Stimulated activated naive B cell treated with anti-CD40 and anti-IgM and Interleukin-4, amounts not matched to agents 10 μg/mL and 1 μg/mL and 100 μg/mL, for 72 hours (primary cell): ENCODE results near the gene EGLN2.
"Not testable (repeated sequence)": the region's sequence is repeated elsewhere in the genome, so short reads cannot be mapped to it uniquely, and the experiment has no call there.

Source experiments
- ATAC-seq, 2 donors: fragments of 150-1000 bp; cut with Tn5 transposase; replicated peaks; 2 replicates each; pipeline ENCODE4 v1.10.0; 2021; ENCODE audit warnings: moderate library complexity in 1 of 2
- DNase-seq: peaks from one replicate; pipeline ENCODE4 v3.0.0; 2021
- H3K27ac Mint-ChIP-seq: one replicate; pipeline ENCODE4 v1.8.0; 2022; ENCODE audit warnings: mild to moderate bottlenecking, mixed read lengths
- H3K27me3 Mint-ChIP-seq, 2 donors: one replicate each; pipeline ENCODE4 v1.8.0; 2022; ENCODE audit warnings: mixed read lengths in 2 of 2
- H3K36me3 Mint-ChIP-seq, 2 donors: one replicate each; pipeline ENCODE4 v1.8.0; 2022; ENCODE audit warnings: mixed read lengths in 2 of 2, mild to moderate bottlenecking in 1 of 2
- H3K4me1 Mint-ChIP-seq, 2 donors: one replicate each; pipeline ENCODE4 v1.8.0; 2022; ENCODE audit warnings: mixed read lengths in 2 of 2, mild to moderate bottlenecking in 1 of 2
- H3K4me3 Mint-ChIP-seq, 2 donors: one replicate each; pipeline ENCODE4 v1.8.0; 2022; ENCODE audit warnings: mild to moderate bottlenecking in 2 of 2, mixed read lengths in 2 of 2, moderate library complexity in 1 of 2
- H3K9me3 Mint-ChIP-seq, 2 donors: one replicate each; pipeline ENCODE4 v1.8.0; 2022; ENCODE audit warnings: mixed read lengths in 2 of 2, mild to moderate bottlenecking in 1 of 2

The EGLN2 gene

DNA sequence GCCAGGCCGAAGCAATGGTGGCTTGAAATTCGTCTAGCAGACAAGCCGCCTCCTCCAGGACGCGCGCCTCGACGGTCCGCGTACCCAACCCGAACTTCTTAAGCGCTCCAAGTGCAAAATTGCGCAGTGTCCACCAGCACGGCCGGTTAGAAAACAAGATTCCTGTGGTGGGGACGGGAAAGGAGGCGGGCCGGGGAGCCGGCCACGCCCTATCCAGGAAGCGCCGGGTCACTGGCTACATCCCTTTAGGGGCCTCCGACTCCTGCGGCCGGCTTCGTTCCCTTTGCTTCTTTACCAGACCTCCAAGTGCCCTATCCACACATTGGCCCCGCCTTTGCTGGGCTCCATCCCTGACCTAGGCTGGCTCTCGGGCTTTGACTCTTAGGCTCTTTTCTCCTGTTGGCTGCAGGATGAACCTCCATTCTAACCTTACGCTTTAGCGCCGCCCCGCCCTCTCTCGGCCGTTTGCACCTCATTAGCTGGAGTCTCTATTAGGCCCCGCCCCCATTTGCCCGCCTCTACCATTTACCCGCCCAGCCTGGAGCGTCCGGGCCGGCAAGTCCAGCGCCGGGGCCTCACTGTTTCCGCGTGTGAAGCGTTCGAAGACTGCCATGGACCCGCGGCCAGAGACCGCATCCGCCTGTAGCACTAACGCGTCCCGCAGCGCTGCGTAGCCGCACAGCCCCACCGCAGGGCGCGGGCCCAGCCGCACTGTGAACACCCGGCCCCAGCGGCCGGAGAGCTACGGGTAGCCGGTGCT lies 11.8 kb downstream of the EGLN2 start:
- not testable (repeated sequence) for H3K9me3 Mint-ChIP-seq, H3K27me3 Mint-ChIP-seq
- DNase-seq (peak; percentile 44), ATAC-seq (peak; percentile 89 to 91)
- Mint-ChIP-seq H3K27ac (peak overlapping the region; percentile 91), H3K4me1 (peaks cover 54 to 69% of the 10 kb centered on the region in 2 donors), H3K4me3 (peak overlapping the region; percentile 91 to 96), H3K36me3 (peaks cover 20 to 47% of the 10 kb centered on the region in 2 donors)

DNA sequence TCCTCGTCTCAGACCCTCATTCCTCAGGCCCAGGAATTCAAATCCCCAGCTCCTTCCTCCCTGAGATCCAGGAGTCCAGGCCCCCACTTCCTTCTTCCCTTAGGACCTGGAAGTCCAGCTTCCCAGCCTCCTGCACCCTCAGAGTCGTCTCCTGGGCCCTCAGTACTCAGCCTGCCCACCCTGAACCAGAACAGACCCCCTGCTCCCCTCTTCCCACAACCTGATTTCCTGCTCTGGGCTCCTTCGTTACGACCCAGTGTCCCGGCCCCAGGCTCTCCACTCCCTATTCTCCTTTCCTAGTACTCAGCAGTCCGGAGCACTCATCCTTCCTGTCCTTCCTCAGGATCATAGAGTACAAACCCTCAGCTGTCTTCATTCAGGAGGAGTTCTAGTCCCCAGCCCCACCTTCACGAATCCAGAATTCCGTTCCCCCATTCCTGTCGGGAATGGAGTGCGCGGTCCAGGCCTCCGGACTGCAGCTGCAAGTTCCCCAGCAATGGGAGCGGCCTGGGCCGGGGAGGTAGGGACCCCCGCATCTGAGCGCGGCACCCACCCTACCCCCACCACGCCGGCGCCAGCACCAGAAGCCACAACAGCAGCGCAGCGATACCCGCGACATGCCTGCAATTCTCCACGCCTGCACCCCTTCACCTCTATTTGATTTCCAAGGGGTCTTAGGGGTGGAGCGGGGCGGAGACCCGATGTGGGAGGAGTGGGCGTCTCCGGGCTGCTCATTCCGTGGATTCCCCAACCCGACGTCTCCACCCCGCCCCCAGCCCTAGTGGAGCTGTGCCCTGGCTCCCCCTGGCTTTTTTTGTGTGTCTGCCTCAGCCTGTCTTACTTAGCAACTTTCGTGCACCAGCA lies 12.7 kb downstream of the EGLN2 start:
- no peak for DNase-seq
- Mint-ChIP-seq H3K27ac (peak overlapping the region; percentile 81), H3K36me3 (peaks cover 19 to 39% of the 10 kb centered on the region in 2 donors), H3K9me3 (no peaks in the 10 kb centered on the region), H3K4me3 (peak overlapping the region; percentile 91 to 96), H3K4me1 (peaks cover 47 to 60% of the 10 kb centered on the region in 2 donors), H3K27me3 (peaks cover 0 to 4% of the 10 kb centered on the region in 2 donors)
- ATAC-seq: no peak

DNA sequence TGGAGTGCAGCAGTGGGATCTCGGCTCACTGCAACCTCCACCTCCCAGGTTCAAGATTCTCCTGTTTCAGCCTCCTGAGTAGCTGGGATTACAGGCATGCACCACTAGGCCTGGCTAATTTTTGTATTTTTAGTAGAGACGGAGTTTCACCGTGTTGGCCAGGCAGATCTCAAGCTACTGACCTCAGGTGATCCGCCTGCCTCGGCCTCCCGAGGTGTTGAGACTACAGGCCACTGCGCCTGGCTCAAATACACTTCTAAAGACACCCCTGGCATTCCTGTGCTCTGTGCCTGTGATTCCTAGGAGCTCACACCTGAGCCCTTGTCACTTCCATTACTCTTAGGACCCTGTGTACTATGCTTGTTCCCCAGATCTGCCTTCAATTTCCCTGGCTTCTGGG lies 13.6 kb downstream of the EGLN2 start:
- not testable (repeated sequence) for H3K27me3 Mint-ChIP-seq, DNase-seq, ATAC-seq, H3K9me3 Mint-ChIP-seq
- Mint-ChIP-seq H3K4me3 (peak overlapping the region; percentile 91 to 96), H3K36me3 (peaks cover 12 to 30% of the 10 kb centered on the region in 2 donors), H3K27ac (peak overlapping the region; percentile 81), H3K4me1 (peaks cover 38 to 53% of the 10 kb centered on the region in 2 donors)

DNA sequence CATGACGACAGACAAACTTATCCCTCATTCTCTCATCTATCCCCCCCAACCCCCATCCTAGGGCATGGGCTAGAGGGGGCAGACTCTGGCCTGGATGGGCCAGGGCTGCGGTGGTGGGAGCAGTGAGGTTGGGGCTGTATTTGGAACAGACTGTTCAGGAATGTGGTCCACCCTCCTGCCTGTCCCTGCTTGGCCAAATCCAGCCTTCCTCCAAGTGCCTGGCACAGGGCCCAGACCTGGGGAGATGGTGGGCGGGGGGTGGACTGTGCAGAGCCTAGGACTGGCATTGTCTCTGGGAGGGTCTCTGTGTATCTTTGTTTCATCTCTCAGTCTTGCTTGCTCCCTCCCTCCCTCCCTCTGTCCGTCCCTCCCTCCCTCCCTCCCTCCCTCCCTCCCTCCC lies 14.2 kb downstream of the EGLN2 start:
- H3K4me1 Mint-ChIP-seq: peaks cover 33 to 53% of the 10 kb centered on the region in 2 donors
- no peak overlapping the region for H3K4me3 Mint-ChIP-seq
- H3K9me3 Mint-ChIP-seq: no peaks in the 10 kb centered on the region
- no peak for ATAC-seq
- DNase-seq: no peak
- H3K36me3 Mint-ChIP-seq: peaks cover 8 to 24% of the 10 kb centered on the region in 2 donors
- H3K27me3 Mint-ChIP-seq: peaks cover 0 to 4% of the 10 kb centered on the region in 2 donors
- H3K27ac Mint-ChIP-seq: no peak overlapping the region

DNA sequence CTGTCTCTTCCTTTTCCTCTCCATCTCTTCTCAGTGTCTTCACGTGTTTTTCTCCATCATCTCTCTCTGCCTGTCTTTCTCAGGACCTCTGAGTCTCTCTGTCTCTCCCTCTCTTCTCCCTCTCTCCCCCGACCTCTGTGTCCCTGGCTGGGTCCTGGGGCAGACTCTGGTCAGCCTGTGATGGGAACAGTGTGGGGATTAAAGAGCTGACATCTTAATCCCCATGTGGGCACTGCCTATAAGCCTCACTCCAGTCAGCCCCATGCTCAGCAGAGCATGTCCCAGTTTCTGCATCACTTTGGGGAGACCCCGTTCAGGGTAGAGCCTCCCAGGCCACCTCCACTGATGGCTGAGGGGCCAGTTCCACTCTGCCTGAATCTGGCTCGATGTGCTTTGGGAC lies 16.2 kb downstream of the EGLN2 start:
- peaks cover 37 to 48% of the 10 kb centered on the region in 2 donors for H3K4me1 Mint-ChIP-seq
- no peak for ATAC-seq
- peaks cover 0 to 4% of the 10 kb centered on the region in 2 donors for H3K27me3 Mint-ChIP-seq

DNA sequence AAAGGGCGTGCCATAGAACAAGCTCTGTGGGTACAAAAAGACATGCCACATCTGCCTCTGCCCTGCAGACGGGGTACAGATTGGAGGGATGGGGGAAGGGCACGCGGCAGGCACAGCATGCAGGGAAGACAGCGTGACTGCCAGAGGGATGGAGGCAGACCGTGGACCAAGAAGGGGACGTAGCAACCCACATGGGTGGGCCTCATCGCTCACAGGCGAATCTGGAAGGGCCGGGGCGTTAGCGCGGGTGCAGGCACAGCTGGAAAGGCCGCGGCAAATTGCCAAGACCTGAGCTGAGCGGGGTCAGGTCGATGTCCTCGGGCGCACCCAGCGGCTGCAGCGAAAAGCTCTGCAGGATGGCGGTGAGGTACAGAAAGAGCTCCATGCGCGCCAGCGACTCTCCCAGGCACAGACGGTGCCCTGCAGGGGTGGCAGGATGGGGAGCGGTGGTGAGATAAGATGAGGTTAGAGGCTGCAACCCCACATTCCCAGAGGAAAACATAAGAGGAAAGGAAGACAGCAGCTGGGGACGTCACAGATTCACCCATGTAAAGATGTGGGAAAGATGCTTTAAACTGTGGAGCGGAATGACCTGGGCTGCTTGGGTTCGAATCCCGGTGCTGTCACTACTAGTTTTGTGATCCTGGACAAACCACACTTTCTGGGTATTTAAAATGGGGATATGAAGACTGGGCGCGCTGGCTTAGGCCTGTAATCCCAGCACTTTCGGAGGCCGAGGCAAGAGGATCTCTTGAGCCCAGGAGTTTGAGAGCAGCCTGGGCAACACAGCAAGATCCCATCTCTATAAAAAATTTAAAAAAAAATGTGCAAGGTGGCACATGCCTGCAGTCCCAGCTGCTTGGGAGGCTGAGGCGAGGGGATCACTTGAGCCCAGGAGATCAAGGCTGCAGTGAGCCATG lies 19.7 kb downstream of the EGLN2 start:
- H3K27ac Mint-ChIP-seq, H3K9me3 Mint-ChIP-seq, H3K36me3 Mint-ChIP-seq, H3K27me3 Mint-ChIP-seq: not testable (repeated sequence)
- Mint-ChIP-seq H3K4me1 (peaks cover 33 to 36% of the 10 kb centered on the region in 2 donors), H3K4me3 (peak overlapping the region; percentile 85 to 93)
- peak; percentile 71 for DNase-seq
- ATAC-seq: peak; percentile 94

More for the DNA sequence above, 16.2 kb downstream of the EGLN2 start:
- H3K27ac Mint-ChIP-seq: no peak overlapping the region
- H3K4me3 Mint-ChIP-seq: no peak overlapping the region
- no peak for DNase-seq
- peaks cover 5 to 7% of the 10 kb centered on the region in 2 donors for H3K36me3 Mint-ChIP-seq
- no peaks in the 10 kb centered on the region for H3K9me3 Mint-ChIP-seq

DNA sequence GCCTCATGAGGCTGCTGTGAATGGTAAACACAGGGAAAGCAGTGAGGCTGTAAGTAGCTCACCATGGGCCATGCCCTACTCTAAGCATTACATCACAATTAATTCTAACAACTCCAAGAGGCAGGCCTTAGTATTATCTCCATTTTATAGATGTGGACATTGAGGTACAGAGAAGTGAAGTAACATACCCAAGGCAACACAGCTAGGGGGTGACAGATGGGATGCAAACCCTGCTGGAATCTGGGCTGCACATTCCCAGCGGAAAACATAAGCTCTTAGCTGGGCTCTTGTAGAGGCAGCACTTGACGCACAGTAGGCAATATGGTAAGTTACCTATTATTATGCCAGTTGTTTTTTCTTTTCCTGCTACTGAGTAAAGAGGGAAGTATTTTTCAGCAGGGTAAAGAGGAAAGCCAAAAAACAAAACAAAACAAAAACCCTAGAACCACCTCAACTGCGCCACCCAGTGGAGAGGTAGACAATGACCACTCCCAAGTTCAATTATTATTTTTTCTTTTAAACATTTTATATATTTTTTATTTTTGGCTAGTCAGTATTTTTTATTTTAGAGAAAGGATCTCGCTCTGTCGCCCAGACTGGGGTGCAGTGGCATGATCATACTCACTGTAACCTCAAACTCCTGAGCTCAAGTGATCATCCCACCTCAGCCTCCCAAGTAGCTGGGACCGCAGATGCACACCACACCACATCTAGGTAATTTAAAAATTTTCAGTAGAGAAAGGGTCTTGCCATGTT lies 20.7 kb downstream of the EGLN2 start:
- H3K9me3 Mint-ChIP-seq, DNase-seq, H3K4me3 Mint-ChIP-seq, H3K27me3 Mint-ChIP-seq, H3K27ac Mint-ChIP-seq, H3K36me3 Mint-ChIP-seq: not testable (repeated sequence)
- H3K4me1 Mint-ChIP-seq: peaks cover 34 to 40% of the 10 kb centered on the region in 2 donors
- ATAC-seq: peak in 1 of 2 donors; percentile 38

DNA sequence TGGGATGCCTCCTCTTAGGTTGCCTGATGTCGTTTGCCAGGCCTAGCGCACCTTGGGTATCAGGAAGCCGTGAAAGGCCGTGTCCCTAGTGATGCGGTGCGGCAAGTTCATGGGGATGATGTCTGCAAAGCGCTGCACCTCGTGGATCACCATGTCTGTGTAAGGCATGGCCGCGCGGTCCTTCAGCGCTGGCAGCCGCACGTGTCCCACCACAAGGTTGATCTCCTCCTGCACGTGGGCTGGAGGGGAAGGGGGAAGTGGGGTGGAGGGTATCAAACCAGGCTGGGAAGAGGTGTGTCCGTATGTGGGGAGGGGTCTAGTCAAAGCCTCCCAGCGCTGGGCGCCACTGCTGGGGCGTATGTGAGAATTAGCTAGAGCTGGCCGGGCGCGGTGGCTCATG lies 23.2 kb downstream of the EGLN2 start:
- Mint-ChIP-seq H3K27ac (no peak overlapping the region), H3K4me3 (no peak overlapping the region), H3K27me3 (no peaks in the 10 kb centered on the region), H3K4me1 (peaks cover 33 to 40% of the 10 kb centered on the region in 2 donors), H3K9me3 (no peaks in the 10 kb centered on the region), H3K36me3 (peaks cover 6 to 10% of the 10 kb centered on the region in 2 donors)
- ATAC-seq: no peak
- no peak for DNase-seq

DNA sequence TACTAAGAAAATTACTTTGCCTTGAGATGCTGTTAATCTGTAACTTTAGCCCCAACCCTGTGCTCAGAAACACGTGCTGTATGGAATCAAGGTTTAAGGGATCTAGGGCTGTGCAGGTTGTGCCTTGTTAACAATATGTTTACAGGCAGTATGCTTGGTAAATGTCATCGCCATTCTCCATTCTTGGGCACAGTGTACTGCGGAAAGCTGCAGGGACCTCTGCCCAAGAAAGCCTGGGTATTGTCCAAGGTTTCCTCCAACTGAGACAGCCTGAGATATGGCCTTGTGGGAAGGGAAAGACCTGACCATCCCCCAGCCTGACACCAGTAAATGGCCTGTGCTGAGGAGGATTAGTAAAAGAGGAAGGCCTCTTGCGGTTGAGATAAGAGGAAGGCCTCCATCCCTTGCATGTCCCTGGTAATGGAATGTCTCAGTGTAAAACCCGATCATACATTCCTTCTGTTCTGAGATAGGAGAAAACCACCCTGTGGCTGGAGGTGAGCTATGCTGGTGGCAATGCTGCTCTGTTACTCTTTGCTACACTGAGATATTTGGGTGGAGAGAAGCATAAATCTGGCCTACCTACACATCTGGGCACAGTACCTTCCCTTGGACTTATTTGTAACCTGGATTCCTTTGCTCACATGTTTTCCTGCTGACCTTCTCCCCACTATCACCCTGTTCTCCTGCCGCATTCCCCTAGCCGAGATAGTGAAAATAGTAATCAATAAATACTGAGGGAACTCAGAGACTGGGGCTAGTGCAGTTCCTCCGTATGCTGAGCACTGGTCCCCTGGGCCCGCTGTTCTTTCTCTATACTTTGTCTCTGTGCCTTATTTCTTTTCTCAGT lies 23.9 kb downstream of the EGLN2 start:
- not testable (repeated sequence) for H3K9me3 Mint-ChIP-seq, H3K27me3 Mint-ChIP-seq, DNase-seq, H3K4me3 Mint-ChIP-seq
- Mint-ChIP-seq H3K36me3 (peaks cover 10 to 16% of the 10 kb centered on the region in 2 donors), H3K4me1 (peaks cover 33 to 35% of the 10 kb centered on the region in 2 donors), H3K27ac (peak overlapping the region; percentile 84)
- peak in 1 of 2 donors; percentile 10 for ATAC-seq

DNA sequence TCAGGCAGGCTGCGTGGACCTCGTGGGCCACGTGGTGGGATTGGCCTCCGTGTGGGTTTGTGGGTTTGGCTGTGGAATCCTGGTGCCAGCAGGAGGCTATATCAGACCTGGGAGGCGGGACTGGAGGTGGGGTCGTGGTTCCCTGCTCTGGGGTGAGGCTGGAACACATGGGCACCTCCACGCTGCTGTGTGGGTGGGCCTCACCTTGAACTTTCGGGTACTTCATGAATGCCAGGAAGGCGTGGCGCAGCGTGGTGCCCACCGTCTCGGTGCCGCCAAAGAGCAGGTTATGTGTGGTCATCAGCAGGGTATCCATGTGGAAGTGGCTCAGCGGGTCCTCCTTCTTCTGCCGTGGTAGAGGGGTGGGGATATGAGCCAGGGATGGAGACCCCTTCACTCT lies 25.9 kb downstream of the EGLN2 start:
- Mint-ChIP-seq H3K36me3 (peaks cover 15 to 26% of the 10 kb centered on the region in 2 donors), H3K4me1 (peaks cover 17 to 22% of the 10 kb centered on the region in 2 donors)
- not testable (repeated sequence) for H3K27me3 Mint-ChIP-seq, H3K27ac Mint-ChIP-seq, H3K4me3 Mint-ChIP-seq, H3K9me3 Mint-ChIP-seq, DNase-seq, ATAC-seq

DNA sequence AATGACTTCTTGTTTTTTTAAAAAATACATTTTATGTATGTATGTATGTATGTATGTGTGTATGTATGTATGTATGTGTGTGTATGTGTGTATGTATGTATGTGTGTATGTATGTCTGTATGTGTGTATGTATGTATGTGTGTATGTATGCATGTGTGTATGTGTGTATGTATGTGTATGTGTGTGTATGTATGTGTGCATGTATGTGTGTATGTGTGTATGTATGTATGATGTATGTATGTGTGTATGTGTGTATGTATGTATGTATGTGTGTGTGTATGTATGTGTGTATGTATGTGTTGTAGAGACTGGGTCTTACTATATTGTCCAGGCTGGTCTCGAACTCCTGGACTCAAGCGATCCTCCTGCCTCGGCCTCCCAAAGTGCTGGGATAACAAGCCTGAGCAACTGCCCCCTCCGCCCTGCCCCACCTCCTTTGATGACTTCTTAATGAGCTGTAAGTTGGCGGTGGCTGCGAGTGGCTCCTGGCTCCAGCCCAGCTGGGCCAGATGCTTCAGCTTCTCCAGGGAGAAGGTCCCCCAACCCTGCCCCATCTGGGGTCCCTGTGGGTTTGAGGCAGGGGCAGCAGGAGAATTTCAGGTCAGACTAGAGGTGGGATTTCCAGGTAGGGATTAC lies 26.6 kb downstream of the EGLN2 start:
- H3K9me3 Mint-ChIP-seq, H3K27ac Mint-ChIP-seq, DNase-seq, H3K4me3 Mint-ChIP-seq, ATAC-seq, H3K27me3 Mint-ChIP-seq: not testable (repeated sequence)
- Mint-ChIP-seq H3K36me3 (peaks cover 15 to 26% of the 10 kb centered on the region in 2 donors), H3K4me1 (peaks cover 17 to 22% of the 10 kb centered on the region in 2 donors)

DNA sequence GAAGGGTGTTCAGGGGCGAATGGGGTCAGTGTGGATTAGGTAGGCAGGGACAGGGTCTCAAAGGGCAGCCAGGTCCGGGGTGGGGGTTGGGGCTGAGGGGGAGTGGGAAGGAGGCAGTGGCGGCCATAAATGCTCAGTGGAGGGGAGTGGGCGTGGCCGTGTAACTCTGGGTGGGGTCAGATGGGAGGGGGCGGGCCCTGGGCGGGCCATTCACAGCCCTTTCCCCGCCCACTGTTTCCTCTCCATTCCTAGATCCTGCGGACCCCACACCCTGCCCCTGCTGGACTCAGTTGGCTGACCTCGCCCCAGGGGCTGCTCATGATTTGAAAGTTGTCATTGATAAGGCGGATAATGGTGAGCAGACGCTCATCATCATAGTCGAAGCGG lies 27.3 kb downstream of the EGLN2 start:
- H3K27me3 Mint-ChIP-seq, ATAC-seq, H3K4me3 Mint-ChIP-seq, H3K9me3 Mint-ChIP-seq, DNase-seq, H3K27ac Mint-ChIP-seq: not testable (repeated sequence)
- Mint-ChIP-seq H3K36me3 (peaks cover 15 to 26% of the 10 kb centered on the region in 2 donors), H3K4me1 (peaks cover 17 to 22% of the 10 kb centered on the region in 2 donors)
